CMK (cell line): ENCODE data around the gene SQOR.

Experiments used
- DNase-seq: peaks from one replicate; pipeline ENCODE4 v3.0.0-alpha.2; 2010; ENCODE audit warnings: low read depth

The SQOR gene

GRCh38 chr15:45660231-45660979, 25.6 kb downstream of the SQOR start:
- no peak for DNase-seq

DNA sequence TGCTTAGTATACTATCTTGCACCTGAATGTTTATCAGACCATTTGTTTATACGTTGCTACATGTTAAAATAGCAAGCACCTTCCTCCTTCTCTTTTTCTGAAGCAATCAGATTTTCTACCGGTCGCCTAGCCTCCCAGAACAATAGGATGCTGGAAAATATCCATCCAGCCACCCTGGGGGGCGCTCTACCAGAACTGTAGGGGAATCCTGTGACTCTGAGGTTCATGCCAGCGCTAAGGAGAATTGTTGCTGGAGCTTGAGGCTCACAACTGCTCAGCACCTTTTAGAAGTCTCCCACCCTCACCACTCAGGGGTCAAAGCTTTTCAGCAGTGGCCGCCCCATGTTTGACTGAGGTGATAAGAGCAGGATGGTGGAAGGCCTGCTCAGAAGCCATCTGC, 27.5 kb downstream of the SQOR start:
- no peak for DNase-seq

DNA sequence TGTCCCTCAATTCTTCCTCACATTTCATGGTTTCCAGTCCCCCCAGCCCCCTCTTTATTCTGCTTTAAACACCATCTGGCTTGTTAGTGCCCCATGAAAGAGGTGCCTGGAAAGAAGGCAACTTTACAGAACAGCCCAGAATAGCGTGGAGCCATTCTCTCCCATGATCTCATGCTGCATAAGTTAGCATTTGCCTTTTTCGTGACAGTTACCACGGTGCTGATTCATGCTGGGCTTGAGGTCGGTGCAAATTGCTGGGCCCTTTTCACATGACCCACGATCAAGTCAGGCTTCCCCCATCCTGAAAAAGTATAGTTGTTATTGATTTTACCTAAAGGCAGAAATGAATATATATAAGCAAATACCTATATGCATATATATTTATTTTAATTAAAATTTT, 29.6 kb downstream of the SQOR start:
- no peak for DNase-seq

DNA sequence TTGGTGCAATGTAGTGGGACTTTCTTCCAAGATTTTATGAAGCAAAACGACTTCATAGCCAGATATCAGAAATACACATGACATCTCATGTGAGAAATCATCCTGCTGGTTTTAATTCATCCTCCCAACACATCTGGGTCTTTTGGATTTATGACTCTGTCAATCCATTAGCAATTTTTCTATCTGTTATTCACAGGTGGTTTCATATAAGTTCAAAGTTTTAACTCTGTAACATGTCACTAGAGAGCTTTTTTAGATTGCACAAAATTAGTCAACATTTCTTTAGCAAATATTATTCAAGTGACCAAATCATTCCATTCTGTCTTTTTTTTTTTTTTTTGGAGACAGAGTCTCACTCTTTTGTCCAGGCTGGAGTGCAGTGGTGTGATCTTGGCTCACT, 30.4 kb downstream of the SQOR start:
- no peak for DNase-seq

DNA sequence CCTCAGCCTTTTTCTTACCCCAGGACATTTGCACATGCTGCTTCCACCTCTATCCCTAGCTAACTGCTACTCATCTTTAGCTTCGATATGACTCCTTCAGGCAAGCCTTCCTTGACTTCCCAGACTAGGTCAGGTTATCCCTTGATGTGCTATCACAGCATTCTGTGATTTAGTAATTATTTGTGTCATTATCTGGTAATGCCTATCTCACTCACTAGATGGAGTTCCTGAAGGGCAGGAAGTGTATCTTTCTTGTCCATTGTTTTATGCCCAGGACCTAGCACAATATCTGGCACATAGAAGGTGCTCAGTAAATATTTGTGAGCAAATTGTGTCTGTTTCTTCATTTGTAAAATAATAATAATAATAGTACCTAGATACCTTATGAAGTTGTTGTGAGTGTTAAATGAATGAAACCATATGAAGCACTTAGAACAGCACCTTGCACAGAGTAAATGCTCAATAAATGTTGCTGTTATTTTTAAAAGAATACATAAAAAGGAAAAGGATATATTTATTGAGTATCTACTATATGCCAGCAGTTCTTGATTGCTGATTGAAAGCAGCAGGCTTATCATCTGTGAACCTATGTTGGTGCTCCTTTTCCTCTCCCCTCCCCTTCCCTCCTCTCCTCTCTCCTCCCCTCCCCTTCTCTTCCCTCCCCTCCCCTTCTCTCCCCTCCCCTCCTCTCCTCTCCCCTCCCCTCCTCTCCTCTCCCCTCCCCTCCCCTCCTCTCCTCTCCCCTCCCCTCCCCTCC, 31.5 kb downstream of the SQOR start:
- DNase-seq, result no peak

- no peak for DNase-seq
These were observed 32.2 kb downstream of the SQOR start for GRCh38 chr15:45667002-45667401.

DNA sequence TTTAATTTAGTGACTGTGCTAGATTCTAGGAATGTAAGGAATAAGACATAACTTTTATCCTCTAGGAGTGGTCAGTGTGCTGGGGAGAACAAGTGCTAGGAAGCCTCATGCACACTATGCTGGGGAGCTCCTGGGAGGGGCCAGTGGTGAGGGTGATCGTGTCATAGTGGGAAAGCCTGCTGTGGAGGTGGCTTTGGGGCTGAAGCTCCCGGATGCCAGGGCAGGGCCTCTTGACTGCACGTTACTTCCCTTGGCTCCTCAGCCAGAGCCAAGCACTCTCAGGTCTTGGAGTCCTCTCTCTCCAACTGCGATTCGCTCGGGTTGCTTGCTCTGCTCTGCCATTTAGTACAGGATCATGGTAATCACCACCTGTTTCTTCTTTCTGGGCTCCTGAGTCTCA, 33.6 kb downstream of the SQOR start:
- DNase-seq, result no peak

DNA sequence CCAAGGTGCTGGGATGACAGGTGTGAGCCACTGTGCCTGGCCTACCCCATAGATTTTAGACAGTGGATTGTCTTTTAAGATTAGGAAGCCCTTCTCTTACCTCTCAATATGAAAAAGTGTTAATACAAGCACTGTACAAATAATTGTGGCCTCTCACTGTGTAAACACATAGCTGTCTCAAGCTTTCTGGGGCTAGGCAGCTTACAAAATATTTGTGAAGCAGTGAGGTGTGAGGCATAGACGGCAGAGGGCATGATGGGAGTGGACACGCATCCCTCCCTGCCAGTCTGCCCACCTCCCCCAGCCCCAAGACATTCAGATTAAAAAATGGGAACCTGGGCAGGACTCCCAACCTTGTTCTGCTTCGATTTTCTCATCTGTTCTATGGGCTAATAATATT, 34.6 kb downstream of the SQOR start:
- DNase-seq, result no peak

- no peak for DNase-seq
These were observed 35.3 kb downstream of the SQOR start for GRCh38 chr15:45670091-45670490.

DNA sequence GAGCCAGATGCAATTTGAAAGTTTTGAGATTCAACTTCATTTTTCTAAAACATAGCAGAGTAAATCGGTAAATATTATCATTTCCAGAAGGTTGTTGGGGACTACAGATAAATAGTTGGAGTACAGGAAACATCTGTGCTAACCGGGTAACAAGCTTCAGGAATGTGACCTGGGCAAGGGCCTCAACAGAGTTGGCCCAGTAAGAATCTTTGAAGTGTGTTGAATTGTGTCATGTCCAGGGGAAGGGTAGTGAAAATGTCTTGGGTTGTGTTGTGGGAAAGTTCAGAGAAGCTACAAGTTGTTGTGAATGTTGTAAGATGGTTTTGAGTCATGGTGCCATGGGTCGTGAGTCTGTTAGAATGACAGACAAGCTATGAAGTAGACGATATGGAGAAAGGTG, 35.7 kb downstream of the SQOR start:
- no peak for DNase-seq

- DNase-seq, result no peak
These were observed 39.8 kb downstream of the SQOR start for GRCh38 chr15:45674677-45675076.

DNA sequence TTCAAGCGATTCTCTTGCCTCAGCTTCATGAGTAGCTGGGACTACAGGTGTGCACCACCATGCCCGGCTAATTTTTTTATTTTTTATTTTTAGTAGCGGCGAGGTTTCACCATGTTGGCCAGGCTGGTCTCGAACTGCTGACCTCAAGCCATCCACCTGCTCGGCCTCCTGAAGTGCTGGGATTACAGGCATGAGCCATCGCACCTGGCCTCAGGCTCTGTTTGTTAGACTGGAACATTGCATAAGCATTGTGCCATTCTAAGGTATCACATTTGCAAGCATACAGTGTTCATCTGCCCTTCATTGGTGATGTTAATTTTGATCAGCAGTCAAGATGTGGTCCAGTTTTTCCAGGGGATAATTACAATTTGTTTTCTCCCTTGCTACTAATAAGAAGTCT, 43.0 kb downstream of the SQOR start:
- DNase-seq, result no peak

DNA sequence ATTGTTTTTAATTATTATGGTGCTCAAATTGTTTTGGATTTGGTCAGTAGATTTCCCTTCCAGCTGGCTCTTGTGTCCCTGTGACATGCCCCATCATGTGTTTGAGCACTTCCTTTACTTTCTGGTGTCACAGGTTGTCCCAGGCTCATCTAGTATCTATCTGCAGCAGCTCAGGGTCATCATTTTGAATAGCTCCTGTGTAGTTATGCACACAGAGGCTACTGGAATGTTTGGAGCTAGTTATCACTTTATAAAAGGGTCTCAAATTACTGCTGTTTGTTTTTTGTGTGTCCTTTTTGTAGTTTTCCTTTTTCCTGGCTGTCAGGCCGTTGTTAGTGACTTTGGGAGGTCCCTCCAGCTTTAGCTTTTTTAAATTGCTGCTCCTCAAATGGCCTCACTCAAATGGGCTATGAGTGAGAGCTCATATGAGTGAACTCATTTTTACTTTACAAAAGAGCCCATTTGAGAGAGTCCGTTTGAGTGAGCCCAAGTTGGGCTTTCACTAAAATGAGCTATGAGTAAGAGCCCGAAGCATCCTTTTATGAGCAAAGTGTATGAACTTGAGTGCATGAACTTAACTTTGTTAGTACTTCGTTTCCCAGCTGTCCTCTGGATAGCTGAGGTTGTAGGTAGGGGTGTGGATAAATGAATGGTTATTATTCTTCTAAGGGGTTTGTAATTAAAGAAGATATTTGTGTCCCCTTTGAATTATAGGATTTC, 43.8 kb downstream of the SQOR start:
- no peak for DNase-seq

- DNase-seq, result no peak
These were observed 49.7 kb downstream of the SQOR start for GRCh38 chr15:45684533-45684932.

- DNase-seq, result no peak
These were observed 54.8 kb downstream of the SQOR start for GRCh38 chr15:45689616-45690015.

DNA sequence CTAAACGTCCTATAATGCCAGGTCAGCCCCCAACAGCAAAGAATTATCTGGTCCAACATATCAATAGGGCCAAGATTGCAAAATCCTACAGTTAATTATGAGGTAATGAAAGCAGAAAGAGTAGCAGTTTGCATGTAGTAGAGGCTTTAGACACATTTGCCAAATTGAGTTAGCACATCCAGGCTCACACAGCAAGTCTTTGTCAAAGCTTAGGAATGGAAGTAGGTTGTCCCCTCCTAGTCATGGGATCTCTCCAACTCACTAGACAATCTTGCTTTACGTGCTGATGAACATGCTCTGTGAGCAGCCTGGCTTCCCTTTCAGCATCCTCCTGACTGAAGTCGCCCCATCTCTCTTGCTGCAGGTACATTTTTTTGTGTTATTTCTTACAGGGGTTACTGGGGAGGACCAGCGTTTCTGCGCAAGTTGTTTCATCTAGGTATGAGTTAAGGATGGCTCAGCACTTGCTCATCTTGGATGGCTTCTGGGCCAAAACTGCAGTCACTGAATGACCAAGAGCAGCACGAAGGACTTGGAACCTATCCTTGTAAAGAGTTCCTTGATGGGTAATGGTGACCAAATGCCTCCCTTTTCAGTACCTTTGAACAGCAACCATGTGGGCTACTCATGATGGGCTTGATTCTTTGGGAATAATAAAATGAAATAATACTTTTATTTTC, 55.9 kb downstream of the SQOR start:
- no peak for DNase-seq

DNA sequence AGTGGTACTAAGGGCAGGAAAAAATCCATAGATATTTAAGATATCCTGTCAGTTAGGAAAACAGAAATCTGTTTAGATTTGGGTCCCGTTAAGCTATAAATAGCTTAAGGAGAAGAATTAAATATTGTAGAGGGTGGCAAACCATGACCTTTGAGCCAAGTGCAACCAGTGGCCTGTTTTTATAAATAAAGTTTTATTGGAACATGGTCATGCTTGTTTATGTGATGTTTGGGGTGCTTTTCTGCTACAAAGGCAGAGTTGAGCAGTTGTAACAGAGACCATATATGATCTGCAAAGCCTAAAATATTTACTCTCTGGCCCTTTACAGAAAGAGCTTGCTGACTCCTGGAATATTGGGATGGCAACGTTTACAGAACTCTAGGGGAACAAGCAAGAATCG, 66.3 kb downstream of the SQOR start:
- no peak for DNase-seq

- no peak for DNase-seq
These were observed 67.2 kb downstream of the SQOR start for GRCh38 chr15:45702041-45702440.

DNA sequence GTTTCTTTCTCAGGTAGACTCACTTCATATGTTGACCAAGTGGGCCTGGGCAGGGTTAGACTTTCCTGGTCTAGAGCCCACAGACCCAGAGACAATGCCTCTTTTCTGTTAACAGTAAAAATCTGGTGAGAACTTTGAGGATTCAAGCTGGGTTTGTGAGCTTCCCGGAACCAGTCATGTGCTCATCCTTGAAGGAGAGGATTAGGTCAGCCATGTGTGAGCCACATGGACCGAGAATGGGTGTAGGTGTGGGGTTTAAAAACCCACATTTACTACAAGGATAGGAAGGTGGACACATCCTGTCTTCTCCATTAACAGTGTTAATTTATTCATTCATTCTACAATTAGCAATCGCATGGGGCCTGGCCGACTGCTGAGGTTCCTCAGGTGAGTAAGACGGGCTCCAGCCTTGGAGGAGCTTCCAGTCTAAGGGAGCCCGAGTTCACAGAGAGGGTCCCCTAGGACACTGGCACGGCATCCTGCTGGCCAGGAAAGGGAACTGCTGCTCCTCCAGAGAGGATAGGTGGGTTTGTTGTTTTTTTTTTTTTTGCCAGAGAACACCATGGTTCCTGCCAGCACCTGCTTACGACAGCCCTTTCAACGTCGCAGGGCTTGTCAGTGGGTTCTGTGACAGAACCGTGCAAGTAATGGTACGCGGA, 69.0 kb downstream of the SQOR start:
- no peak for DNase-seq

- no peak for DNase-seq
These were observed 69.8 kb downstream of the SQOR start for GRCh38 chr15:45704329-45705249.
